HK-2 (cell line): Measurements from ENCODE around the gene ELANE.
"Not testable (repeated sequence)": the region's sequence is repeated elsewhere in the genome, so short reads cannot be mapped to it uniquely, and the experiment has no call there.

ENCODE experiments used
- DNase-seq: peaks from one replicate; pipeline ENCODE4 v3.0.0-alpha.2; 2018; ENCODE audit not compliant: unreplicated experiment

Gene ELANE

DNA sequence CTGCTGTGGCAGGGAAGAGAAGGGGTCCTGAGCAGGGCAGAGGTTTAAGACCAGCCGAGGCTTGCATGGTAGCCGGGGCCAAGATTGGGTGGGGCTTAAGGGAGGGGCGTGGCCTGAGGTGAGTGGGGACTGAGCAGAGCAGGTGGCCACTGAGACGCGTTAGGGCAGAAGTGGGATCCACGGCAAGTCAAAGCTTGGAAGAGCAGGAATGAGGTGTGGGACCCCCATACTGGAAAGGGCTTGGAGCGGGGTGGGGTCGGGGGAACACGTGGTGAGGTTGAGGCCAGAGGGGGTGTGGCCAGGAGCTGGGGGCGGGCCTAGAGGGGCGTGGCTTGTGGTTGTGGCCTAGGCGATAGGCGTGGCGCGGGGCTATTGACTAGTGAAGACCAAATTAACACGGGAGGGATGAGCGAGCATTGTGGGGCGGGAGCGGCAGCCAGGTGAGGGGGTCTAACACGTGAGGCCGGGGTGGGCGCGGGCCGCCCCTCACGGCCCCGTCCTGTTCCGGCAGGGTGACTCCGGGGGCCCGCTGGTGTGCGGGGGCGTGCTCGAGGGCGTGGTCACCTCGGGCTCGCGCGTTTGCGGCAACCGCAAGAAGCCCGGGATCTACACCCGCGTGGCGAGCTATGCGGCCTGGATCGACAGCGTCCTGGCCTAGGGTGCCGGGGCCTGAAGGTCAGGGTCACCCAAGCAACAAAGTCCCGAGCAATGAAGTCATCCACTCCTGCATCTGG is 10.6 kb downstream of the ELANE start:
- DNase-seq: no peak

DNA sequence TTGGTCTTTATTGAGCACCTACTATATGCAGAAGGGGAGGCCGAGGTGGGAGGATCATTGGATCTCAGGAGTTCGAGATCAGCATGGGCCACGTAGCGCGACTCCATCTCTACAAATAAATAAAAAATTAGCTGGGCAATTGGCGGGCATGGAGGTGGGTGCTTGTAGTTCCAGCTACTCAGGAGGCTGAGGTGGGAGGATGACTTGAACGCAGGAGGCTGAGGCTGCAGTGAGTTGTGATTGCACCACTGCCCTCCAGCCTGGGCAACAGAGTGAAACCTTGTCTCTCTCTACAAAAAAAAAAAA is 11.2 kb downstream of the ELANE start:
- no peak for DNase-seq

DNA sequence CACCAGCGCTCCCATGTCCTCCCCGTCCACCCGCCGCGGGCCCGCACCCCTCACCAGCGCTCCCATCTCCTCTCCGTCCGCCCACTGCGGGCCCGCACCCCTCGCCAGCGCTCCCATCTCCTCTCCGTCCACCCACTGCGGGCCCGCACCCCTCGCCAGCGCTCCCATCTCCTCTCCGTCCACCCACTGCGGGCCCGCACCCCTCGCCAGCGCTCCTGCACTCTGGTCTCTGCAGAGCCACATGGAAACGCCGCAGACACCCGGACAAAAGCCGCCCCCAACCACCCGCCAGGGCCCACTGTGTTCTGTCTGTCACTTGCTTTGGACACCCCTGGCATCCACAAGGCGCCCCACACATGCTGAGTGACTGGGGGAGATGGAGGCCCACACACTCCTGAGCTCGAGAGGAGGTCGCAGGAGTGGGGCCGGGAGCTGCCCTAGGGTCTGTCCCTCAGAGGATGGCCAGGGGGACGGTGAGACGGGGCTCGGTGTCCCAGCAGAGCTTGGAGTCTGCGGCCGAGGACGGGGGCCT is 14.7 kb downstream of the ELANE start:
- DNase-seq: no peak

DNA sequence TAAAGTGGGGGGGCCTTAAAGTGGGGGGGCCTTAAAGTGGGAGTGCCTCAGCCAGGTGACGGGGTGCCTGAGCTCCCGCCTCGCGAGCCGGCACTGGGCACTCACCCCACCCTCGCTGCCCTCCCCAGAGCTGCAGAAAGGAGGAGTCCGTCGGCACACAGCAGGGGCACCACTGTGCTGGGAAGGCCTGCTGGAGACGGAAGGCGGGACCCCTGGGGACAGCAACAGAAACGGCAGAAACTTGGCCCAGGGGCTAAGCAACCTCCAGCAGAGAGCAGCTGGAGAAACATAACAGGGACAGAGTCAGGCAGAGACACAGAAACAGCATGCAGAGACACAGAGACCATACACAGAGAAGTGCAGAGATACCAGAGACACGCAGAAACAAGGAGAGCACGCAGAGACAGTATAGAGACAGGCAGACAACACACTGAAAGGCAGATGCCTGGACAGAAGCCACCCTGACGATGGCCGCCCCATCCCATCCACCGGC is 15.2 kb downstream of the ELANE start:
- no peak for DNase-seq

DNA sequence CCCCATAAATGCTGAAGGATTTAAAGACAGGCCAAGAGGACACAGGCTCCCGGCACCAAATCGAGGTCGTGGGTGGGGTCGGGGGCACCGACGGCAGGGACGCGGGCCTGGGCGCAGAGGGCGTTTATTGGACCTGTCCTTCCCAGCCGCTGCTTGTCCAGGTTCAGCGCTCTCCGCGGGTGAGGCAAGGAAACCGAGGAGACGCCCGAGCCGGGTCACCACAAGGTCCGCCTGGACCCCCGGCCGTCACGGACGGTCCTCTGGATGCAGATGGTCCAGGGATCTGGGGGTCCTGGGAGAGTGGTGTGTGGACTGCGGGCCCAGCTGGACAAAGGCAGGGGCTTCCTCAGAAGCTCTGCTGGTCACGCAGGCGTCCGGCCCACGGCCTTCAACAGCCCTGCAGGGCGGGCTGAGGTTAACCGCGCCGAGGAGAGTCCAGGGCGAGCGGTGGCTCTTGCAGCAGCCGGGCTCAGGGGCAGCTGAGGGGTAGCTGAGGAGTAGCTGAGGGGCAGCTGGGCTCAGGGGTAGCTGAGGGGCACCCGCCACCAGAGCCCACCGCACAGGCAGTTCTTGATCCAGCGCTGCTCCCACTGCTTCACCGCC is 15.9 kb downstream of the ELANE start:
- no peak for DNase-seq

DNA sequence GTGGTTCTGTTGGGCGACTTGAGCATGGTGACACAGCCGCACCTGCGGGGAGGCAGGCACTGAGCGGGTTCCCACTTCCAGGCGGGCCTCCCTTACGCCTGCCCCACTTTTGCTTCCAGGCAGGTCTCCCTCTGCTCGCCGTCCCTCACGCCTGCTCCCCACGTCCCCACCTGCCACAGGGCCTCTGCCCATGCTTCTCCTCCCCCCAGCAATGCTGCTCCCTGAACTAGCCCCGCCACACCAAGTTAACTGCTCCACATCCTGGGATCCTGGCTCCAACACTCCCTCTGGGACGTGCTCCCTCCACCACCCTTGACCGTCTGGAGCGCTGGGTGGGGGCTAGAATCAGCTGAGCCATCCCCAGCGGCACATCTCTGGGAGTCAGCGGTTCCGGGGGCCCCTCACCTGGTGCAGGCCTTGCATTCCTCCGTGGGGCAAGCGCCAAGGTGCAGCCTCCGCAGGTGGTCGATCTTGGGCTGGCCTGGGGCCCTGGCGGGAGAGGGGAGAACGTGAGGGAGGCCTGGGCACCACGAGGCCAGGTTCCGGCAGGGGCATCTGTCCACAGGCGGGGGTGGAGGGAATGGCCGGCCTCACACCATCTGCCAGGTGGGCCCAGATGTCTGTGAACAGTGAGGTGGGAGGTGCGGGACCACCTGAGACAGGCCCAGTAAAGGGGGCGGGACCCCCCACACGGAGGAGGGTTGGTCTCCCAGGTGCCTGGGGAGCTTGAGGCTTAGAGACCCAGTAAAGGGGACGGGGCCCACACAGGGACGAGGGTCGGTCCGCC is 16.5 kb downstream of the ELANE start:
- DNase-seq: no peak

DNA sequence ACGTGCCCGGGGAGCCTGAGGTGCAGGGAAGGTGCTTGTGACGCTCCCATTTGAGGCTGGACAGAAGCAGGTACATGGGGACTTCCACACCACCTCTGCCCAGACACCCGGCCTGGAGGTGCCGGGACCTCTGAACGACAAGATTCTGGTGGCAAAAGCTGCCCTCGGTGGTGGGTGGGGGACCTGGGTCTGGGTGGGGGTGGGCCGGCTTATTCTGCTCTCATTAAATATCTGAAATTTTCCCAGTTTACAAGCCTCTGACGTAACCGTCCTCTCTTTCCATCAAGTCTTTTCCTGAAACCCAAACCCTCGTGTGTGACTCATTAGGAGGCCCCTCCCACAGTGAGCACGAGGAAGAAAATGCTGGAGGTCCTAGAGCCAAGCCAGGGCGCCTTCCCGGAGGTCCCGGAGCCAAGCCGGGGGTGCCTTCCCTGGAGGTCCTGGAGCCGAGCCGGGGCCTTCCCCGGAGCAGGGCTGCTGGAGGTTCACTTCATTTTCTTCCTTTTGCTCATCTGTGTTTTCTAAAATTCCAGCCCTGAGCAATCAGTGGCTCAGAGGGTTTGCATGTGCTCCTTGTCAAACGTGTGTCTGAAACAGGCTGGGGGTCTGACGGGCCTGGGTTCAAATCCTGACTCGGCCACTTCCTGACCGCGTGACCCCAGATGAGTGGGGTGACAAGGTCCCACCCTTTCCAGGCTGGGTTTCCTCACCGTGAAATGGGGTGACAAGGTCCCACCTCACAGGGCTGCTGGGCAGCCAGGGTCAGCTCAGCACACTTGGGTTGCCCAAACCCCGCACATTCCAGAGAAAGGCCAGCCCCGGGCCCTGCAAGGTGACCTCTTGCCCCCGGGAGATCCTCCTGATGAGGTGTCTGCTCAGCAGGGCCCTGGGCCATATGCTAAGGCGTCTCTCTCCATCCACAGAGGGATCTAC is 17.4 kb downstream of the ELANE start:
- DNase-seq: peak; percentile 71

DNA sequence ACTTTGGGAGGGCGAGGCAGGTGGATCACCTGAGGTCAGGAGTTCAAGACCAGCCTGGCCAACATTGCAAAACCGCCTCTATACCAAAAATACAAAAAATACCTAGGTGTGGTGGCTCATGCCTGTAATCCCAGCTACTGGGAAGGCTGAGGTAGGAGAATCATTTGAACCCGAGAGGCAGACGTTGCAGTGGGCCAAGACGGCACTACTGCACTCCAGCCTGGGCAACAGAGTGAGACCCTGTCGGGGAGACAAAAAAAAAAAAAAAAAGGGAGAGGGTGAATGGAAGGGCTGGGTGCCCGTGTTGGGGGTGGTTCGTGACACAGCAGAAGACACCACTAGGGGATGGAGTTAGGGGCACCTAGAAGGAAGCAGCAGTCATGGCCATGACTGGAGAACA is 18.2 kb downstream of the ELANE start:
- no peak for DNase-seq

DNA sequence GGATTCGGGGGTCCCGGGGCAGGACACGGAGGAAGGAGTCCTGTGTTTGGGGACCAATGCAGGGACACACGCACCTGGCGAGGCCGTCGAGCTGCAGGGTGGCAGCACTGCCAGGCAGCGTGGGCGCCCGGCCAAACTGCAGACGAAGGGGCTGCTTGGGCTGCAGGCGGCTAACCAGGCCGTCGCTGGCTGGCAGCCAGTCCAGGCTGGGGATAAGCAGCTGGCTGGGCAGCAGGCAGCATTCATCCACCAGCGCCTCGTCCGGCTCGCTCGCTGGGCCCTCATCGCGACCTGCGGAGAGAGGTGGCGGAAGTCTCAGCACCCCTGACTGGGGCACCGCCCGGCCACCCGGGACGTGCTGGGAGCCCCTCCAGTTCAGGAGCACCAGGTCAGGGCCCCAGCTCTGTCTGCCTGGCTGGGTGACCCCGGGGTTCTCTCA is 18.9 kb downstream of the ELANE start:
- no peak for DNase-seq

DNA sequence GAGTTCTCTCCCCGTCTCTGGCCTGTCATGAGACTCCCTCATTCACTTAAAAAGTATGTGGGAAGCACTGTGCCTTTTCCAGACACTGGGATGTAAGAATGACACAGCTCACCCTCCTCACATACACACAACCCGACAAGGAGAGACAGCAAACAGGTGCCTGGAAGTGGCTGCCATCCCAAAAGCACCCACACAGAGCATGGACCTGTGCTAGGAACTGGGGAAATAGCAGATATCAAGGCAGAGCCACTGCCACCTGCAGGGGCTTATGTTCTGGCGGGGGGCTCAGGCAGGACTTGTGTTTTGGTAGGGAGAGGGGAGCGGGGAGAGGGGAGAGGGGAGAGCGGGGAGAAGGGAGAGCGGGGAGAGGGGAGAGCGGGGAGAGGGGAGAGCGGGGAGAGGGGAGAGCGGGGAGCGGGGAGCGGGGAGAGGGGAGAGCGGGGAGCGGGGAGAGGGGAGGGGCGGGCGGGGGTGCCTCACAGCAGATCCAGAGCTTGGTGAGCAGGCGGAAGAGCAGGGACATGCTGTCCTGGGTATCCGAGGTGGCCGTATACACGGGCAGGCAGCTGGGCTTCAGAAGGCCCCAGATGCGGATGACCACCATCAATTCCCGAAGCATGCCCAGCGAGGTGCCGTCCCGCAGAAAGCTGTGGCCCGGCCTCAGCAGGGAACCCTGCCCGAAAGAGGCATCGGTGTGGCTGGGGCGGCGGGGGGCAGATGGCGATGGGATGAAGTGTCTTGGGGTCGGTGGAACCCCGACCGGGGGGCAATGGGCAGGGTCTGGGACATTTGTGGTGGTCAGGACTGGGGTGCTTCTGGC is 19.6 kb downstream of the ELANE start:
- no peak for DNase-seq

DNA sequence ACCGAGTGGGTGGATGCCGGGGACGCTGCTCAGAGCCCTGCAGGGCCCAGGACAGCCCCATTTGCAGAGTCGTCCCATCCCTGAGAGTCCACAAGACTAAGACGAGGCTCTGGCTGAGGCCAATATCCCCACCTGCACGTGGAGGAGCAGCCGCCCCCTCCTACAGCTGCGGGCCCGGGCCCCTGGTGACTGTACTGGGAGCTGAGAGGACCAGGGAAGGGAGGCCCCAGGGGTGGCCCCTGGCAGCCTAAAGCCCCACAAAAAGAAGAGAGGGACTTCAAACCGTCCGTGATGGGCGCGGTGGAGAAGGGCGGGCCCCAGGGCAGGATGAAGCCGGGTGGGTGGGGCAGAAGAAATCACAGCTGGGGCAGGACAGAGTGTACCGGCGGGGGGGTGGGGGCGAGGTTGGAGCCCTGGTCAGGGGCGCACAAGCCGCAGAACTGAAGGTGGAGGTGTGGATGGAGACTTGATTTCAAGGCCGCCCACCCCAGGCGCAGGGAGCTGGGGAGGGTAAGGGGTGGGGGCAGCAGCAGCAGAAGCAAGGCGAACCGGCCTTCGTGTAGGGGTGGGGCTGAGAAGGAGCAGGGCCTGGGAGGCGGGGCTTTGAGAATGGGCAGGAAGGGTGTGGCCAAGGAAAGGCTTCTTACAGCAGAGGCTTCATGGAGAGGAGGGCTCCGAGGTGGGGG is 20.3 kb downstream of the ELANE start:
- DNase-seq: peak; percentile 81

DNA sequence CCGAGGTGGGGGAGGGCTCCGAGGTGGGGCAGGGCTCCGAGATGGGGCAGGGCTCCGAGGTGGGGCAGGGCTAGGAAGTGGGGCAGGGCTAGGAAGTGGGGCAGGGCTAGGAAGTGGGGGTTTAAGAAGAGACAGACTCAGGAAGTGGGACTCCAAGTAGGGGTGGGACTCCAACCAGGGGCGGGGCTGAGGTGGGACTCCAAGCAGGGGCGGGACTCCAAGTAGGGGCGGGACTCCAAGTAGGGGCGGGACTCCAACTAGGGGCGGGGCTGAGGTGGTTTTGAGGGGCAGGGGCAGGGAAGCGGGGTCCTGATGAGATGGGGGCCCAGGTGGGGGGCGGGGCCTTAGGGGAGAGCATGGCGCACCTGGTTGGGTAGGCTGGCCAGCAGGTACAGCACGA is 21.0 kb downstream of the ELANE start:
- DNase-seq: peak; percentile 77

DNA sequence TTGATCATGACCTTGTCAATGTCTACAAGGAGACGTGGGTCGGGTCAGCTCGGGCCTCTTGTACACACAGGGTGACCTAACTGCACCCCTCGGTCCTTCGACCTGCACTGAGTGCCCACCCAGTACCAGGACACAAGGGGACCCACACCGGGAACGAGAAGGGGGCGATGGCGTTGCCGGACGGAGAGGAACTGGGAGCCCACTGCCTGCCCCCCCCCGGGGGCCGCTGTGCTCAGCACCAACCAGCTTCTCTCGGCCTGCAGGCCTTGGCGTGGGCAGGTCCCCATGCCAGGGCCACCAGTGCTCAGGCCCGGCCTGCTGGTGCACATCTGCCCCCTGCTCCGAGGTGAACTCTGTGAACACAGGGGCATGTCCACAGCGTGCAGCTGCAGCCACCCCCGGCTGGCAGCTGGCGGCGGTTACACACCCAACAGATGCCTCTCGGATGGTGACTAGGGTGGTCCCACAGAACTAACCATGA is 21.5 kb downstream of the ELANE start:
- DNase-seq: no peak

DNA sequence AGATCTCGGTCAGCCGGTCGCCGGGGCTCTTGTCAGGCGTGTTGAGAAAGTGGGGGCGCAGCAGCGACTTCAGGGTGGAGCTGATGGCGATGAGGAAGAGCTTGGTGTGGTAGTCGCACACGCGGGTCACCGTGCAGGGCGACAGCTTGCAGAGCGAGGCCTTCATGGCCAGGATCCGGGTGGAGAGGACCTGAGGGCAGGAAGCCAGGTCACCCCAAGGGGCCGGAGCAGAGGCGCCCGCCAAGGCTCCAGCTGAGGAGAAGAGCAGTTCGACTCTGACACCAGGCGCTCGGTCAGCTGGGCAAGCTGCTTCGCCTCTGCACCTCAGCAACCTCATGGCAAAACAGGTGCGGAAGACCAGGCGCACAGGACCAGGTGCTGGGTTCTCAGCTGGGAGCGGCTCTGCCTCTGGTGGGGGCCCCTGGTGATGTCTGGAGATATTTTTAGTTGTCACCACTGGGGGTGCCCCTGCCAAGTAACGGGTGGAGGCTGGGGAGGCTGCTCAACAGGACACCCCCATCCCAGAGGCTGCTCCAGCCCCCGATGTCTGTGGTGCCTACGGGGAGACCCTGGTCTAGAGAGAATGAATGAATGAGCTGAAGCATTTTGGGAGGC is 23.3 kb downstream of the ELANE start:
- DNase-seq: no peak

DNA sequence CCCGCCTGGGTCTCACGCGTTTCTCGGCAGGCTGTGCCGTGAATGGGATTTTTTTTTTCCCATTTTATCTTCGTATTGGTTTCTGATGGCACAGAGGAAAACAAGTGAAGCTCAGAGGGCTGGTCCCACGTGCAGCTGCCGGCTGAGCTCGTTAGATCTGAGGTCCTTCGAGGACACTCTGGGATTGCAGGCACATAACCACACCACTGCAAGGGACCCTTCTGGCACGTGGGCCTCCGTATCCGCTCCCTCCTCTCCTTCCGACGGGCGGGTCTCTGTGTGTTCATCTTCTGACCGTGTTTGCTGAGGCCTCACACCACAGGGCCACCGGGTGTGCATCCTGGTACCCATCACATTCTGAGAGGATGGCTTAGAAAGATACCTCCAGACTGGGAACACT is 24.0 kb downstream of the ELANE start:
- no peak for DNase-seq

DNA sequence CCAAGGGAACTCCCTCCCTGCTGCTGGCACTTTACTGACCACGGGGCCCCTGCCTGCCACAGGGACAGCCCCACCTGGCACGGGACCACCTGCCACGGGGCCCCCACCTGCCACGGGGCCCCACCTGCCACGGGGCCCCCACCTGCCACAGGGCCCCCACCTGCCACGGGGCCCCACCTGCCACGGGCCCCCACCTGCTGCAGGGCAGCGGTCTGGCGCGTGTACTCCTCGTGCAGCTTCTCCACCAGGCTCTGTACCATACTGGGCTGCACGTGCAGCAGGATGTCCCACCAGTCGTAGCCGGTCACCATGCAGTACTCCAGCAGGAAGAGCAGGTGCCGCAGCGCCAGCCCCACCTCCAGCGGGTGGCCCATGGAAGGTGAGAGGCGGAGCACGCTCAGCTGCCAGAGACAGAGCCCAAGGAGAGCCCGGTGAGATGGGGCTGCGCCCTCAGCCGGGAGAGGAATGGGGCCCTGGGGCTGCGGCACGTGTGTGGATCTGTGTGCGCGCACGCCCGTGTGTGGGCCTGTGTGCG is 24.7 kb downstream of the ELANE start:
- no peak for DNase-seq

DNA sequence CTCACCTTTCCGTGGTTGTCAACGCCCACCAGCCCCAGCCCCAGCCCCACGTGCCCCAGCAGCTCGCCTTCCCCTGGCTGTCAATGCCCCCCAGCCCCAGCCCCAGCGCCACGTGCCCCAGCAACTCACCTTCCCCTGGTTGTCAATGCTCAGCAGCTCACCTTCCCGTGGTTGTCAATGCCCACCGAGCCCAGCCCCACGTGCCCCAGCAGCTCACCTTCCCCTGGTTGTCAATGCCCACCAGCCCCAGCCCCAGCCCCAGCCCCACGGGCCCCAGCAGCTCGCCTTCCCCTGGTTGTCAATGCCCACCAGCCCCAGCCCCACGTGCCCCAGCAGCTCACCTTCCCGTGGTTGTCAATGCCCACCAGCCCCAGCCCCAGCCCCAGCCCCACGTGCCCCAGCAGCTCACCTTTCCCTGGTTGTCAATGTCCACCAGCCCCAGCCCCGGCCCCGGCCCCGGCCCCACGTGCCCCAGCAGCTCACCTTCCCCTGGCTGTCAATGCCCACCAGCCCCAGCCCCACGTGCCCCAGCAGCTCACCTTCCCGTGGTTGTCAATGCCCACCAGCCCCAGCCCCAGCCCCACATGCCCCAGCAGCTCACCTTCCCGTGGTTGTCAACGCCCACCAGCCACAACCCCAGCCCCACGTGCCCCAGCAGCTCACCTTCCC is 26.0 kb downstream of the ELANE start:
- DNase-seq: not testable (repeated sequence)

DNA sequence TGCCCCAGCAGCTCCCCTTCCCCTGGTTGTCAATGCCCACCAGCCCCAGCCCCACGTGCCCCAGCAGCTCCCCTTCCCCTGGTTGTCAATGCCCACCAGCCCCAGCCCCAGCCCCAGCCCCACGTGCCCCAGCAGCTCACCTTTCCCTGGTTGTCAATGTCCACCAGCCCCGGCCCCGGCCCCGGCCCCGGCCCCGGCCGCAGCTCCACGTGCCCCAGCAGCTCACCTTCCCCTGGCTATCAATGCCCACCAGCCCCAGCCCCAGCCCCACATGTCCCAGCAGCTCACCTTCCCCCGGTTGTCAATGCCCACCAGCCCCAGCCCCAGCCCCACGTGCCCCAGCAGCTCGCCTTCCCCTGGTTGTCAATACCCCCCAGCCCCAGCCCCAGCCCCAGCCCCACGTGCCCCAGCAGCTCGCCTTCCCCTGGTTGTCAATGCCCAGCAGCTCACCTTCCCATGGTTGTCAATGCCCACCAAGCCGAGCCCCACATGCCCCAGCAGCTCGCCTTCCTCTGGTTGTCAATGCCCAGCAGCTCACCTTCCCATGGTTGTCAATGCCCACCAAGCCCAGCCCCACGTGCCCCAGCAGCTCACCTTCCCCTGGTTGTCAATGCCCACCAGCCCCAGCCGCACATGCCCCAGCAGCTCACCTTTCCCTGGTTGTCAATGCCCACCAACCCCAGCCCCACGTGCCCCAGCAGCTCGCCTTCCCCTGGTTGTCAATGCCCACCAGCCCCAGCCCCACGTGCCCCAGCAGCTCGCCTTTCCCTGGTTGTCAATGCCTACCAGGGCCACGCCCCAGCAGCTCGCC is 26.9 kb downstream of the ELANE start:
- not testable (repeated sequence) for DNase-seq
